Measurements from ENCODE around the gene POLR2J.

The POLR2J gene

DNA sequence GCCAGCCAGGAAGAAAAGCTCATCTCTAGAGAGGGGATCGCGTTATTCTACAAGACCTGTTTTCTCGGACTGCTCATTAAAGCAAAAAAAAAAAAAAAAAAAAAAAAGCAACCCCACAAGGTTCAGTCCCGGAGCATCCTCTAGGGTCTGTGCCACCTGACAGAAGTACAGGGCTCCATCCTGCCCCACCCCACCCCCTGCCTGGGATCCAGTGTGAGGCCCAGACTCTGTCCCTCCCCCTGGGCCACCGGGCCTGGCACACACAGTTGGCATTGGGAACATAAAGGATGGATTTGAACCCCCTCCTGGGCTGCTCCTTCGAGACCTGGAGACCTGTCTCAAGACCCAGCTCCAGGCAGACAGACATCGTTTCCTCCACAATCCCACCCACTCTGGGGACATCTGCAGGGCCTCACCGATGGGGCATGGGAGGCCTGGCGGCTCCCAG is 44.7 kb downstream of the POLR2J start:
- DNase-seq: no peak

DNA sequence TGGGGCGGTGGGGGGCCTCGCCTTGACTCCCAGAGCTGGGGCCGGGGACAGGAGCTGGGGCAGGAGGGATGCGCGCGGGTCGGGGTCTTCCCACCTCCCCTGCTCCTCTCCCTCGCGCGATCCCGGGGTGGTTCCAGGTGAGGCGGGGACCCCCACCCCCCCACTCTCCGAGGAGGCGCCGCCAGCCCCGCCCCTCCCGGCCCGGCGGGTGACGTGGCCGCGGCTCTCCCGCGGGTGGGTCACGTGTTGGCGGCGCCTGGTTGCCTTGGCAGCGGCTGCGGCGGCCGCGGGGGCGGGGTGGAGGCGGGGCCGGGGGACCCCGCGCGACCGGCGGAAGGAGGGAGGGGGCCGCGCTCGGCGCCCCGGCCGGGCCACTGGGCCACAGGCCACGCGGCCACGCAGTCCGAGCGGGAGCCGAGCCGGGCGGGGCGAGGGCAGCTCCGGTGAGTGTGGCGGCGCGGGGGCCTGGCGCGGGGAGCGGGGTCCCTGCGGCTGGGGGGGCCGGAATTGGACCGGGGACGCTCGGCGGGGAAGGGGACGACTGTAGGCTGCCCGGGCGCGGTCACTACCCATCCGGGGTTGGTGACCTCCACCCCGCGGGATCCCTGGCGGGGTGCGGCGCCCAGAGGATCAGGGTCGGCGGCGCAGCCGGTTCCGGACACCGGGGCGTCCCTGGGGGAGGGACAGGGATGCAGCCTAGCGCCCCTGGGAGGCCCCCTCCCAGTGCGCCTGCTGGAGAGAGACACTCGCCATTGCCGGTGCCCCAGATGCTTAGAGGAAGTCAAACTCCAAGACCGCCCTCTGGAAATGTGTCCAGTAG is 45.3 kb downstream of the POLR2J start, which contains the start of gene ORAI2:
TSS of gene ORAI2 (plus strand) at position 357 of the 820 bp plus-strand sequence. CDS start 5,382 bp downstream, outside the sequence.
- DNase-seq: peak; percentile 73

DNA sequence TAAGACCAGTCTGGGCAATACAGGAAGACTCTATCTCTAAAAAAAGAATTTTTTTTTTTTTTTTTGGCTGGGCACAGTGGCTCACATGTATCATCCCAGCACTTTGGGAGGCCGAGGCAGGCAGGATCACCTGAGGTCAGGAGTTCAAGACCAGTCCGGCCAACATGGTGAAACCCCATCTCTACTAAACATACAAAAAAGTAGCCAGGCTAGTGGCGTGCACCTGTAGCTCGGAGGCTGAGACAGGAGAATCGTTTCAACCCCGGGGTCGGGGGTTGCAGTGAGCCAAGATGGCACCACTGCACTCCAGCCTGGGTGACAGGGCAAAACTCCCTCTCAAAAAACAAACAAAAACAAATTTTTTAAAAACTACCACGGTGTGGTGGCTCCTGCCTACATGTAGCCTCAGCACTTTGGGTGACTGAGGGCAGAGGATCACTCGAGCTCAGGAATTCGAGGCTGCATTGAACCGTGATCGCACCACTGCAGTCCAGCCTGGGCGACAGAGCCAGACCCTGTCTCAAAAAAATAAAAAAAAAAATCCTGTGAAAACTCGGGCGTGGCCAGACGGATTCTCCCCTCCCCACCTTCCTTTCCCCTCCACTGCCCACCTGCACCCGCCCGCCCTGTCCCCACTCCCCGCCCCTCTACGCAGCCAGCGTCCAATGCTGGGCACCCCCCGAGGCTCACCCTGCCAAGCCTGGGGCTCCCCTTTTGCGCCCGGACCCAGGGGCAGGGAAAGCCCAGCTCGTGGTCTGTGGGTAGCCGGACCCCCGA is 46.1 kb downstream of the POLR2J start:
- DNase-seq: no peak

DNA sequence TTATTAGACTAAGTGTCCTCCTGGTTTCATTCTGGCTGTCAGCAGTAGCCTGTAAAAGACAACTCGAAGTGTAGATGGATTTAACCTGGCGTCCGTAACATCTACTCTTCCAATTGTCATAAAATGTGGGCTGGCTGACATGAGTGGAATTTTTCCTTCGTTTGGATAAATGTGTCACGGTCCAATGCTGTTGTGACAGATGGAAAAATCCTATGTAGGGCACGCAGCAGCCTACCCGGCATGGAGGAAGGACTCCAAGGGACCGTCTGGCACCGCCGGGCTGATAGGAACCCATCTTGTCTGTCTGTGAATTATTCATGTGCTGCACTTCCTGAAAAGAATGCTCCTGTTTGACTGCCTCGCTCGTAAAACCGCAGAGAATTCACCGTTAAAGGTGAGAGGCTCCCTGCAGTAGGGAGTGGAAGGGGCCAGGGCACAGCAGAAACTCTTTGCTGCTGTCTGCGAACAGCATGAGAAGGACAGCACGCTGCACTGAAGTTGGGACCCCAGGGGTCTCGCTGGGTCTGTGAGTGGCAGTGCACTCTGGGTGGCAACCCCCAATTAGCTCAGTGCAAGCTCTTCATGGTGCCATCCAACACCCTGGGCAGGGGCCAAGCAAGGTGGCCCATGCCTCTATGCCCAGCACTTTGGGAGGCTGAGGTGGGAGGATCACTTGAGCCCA is 47.0 kb downstream of the POLR2J start:
- DNase-seq: no peak

DNA sequence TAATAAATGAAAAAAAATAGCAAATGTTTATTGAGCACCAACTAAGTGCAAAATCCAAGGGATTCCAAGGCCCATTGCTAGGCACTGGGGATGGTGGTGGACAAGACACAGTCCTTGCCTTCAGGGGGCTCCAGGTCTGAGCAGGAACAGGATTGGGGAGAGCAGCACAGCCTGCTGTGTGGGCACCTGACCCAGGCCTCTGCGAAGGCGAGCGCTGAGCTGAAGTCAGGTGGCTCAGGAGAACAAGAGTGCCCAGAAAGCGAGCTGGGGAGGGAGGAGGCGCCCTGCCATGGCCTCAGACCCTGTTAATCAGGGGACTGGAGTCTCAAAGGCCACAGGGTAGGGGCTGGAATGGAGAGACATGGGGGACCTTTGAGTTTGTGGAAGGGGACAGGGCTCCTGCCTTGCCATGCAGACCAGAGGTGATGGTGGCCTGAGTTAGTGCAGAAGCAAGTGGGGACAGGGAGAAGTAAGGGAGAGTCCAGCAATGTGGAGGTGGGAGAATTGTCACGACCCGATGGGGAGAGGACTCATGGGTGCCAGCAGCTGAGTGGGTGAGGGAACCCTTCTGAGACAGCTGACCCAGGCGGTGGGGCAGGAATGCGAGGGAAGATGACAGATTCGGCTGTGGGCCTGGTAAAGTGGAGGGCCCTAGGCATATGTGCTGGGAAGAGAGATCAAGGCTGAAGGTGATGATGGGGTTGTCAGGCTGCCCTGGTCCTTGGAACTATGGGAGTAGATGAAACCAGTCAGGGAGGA is 49.4 kb downstream of the POLR2J start:
- no peak for DNase-seq

DNA sequence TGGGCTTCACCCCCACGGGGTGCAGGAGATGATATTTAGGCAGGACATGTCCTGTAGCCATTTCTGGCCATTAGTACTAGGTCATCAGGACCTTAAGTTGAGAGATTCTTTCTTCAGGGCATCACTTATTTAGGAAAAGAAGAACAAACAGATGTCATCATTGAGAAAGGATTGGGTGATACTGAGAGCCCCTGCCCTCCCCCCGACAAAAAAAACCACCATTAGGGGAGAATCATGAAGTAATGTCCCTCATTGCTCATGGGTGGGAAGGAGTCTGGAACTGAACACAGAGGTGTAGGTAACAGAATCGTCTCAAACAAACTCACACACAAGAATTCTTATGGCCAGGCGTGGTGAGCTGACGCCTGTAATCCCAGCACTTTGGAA is 51.7 kb downstream of the POLR2J start:
- no peak for DNase-seq

DNA sequence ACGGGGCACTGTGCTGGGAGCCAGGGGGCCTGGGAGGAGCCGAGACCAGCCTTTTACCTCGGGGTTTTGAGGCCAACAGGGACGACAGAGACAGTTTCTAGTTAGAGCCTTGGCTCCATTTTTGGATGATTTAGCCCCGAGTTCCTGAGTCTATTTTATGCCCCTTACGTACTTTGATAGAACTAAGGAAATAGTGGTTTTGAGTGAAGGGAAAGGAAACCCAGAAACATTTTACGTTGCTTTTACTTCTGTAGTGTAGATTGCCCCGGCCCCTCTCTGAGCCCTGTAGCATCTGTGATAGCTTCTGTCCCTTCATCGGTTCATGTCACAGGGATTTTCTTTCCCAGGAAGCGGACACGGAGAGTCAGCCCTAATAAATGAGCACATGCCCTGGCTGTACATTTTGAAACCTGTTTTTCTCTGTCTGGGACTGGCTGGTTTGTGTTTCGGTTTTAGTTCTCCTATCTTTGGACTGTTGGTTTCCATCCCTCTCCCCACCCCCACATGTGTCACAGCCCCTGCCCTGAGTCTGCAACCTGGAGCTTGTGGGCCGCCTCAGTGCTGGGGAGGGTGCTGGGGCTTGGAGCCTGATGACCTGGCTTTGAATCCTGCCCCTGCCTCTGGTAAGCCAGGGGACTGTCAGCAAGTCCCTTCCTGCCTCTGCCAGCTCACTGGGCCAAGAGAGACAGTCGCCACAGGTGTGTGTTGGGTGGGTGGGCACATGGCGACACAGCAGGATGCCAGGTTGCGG is 52.3 kb downstream of the POLR2J start:
- DNase-seq: no peak

DNA sequence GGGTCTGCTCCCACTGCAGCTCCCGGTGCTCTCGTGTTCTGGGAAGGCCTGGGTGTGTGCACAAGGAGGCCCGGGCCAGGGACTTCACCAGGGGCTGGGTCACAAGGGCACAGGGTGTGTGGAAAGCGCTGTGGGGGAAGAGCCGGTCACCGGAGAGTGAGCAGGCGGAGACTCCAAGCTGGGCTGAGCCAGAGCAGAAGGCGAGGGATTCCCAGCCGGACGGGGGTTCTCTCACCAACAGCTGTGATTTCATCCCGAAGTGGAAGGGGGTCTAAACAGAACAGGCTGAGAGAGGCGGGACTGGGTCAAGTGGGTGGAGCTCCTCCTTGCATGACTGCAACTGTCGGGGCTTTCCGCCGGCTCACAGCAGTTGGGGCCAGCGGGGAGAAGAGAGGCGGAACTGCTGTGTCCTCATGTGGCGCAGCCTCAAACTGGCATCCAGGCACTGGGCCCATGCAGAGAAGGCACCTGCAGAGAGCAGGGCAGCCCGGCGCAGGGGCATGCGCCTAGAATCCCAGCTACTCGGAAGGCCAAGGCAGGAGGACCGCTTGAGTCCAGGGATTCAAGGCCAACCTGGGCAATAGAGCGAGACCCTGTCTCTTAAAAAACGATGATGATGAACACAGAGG is 53.0 kb downstream of the POLR2J start:
- DNase-seq: no peak

DNA sequence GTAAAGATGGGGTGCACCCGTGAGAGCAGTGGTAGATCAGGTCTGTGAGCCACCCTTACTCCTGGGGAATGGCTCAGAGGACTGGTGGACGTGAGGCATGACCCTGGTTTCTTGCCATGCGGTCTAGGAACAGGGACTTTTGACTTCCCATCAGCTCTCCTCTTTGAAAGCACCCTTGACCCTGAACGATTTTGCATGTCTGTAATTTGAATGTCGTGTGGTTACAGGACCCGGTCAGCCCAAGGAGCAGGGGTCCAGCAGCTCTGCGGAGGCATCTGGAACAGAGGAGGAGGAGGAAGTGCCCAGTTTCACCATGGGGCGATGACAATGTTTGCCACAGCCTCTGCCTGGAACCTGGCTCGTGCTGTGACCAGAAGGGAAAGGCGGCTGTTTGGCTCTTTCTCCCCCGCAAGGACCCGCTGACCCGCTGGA is 53.9 kb downstream of the POLR2J start:
- no peak for DNase-seq

DNA sequence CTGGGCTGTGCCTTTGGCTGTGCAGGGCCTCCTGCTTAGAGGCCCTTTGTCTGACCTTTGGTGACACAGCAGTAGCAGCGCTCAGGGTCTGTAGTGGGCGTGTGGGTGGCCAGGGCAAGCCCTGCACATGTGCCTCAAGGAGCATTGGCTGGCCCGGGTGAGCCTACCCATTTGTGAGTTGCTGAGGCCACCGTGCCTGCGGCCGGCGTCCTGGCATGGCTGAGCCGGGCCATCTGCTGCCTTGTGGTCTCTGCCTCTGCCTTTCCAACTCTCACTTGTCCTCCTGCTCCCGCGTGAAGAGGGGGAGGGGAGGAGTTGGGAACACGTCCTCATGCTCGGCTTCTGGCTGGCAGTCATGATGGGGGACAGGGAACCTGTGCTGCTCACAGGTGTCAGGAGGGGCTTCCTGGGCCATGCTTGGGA is 54.6 kb downstream of the POLR2J start:
- no peak for DNase-seq
